Activated CD4-positive, alpha-beta memory T cell treated with anti-CD3 and anti-CD28 coated beads, Interleukin-2, amount 10 ng/mL, durations not matched to agents 7 days and 5 days (primary cell): ENCODE results near the gene ITGB7. TPM values are rescaled to one million over a fixed set of nuclear protein-coding genes. Genes with fewer than 3 reads are reported as not detected.

Source experiments
- CTCF ChIA-PET: fragments of 350-600 bp; sonication (Branson Sonifier 250); formaldehyde crosslinking; loops from one replicate; lab custom pipeline; 2021; ENCODE audit warnings: antibody characterized with exemption, inconsistent platforms; lab: Charles Lee
- POLR2A ChIA-PET: fragments of 350-600 bp; sonication (Branson Sonifier 250); formaldehyde crosslinking; loops from one replicate; lab custom pipeline; 2021; ENCODE audit warnings: antibody characterized with exemption; lab: Charles Lee
- DNase-seq: peaks from one replicate; pipeline ENCODE4 v3.0.0-alpha.2; 2020
- H3K27ac Mint-ChIP-seq: one replicate; pipeline ENCODE4 v1.8.0; 2021; ENCODE audit warnings: mild to moderate bottlenecking, mixed read lengths
- H3K27me3 Mint-ChIP-seq: one replicate; pipeline ENCODE4 v1.8.0; 2021; ENCODE audit warnings: mixed read lengths
- H3K36me3 Mint-ChIP-seq: one replicate; pipeline ENCODE4 v1.8.0; 2021; ENCODE audit warnings: low read depth, mixed read lengths
- H3K4me1 Mint-ChIP-seq: one replicate; pipeline ENCODE4 v1.8.0; 2021; ENCODE audit warnings: mixed read lengths
- H3K4me3 Mint-ChIP-seq: one replicate; pipeline ENCODE4 v1.8.0; 2021; ENCODE audit warnings: mild to moderate bottlenecking, mixed read lengths
- H3K9me3 Mint-ChIP-seq: one replicate; pipeline ENCODE4 v1.8.0; 2021; ENCODE audit warnings: mixed read lengths
- total RNA-seq, 2 experiments: library from RNA; stranded (reverse); gene quantifications; one replicate each; pipeline ENCODE4 v1.2.3, GENCODE V29; 2021

Gene ITGB7
- total RNA-seq, 2 experiments from 2014 or later, result 780 to 786 TPM

DNA sequence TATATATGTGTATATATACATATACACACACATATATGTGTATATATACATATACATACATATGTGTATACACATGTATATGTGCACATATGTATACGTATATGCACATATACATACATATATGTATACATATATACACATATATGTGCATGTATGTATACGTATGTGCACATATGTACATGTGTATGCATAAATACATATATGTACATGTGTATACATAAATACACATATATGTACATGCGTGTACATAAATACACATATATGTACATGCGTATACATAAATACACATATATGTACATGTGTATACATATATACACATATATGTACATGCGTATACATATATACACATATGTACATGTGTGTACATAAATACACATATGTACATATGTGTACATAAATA lies 59.9 kb downstream of the ITGB7 start:
- Mint-ChIP-seq H3K27ac (no peak overlapping the region), H3K27me3 (peaks cover 8% of the 10 kb centered on the region), H3K9me3 (no peaks in the 10 kb centered on the region), H3K4me1 (no peaks in the 10 kb centered on the region), H3K4me3 (no peak overlapping the region), H3K36me3 (no peaks in the 10 kb centered on the region)
- POLR2A ChIA-PET, result no interaction called here
- CTCF ChIA-PET, result interaction anchor here (0.7 kb wide), 1 partner anchor 82 kb away, joined by 3 read pairs; no protein-coding TSS in a partner anchor
- no peak for DNase-seq

DNA sequence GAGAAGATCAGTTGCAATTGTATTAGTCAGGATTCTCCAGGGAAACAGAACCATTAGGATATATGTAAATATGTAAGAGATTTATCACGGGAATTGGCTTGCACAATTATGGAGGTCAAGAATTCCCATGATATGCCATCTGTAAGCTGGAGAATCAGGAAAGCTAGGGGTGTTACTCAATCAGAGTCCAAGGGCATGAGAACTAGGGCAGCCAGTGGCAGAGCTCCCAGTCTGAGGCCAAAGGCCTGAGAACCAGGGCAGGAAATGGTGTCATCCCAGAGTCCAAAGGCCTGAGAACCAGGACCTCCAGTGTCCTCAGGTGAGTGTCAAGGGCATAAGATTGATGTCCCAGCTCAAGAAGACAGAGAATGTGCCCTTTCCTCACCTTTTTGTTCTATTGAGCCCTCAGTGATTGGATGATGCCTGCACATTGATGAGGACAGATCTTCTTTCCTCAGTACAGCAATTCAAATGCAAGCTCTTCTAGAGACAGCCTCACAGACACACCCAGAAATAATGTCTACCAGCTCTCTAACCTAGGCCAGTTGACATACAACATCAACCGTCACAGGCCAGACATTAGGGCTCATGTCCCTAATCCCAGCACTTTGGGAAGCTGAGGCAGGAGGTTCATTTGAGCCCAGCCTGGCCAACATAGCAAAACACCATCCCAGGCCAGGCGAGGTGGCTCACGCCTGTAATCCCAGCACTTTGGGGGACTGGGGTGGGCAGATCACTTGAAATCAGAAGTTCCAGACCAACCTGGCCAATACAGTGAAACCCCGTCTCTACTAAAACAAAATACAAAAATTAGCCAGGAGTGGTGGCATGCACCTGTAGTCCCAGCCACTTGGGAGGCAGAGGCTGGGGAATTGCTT lies 61.4 kb downstream of the ITGB7 start:
- no peaks in the 10 kb centered on the region for H3K4me1 Mint-ChIP-seq
- DNase-seq, result no peak
- no peaks in the 10 kb centered on the region for H3K9me3 Mint-ChIP-seq
- H3K36me3 Mint-ChIP-seq, result no peaks in the 10 kb centered on the region
- POLR2A ChIA-PET, result no interaction called here
- no peak overlapping the region for H3K27ac Mint-ChIP-seq
- CTCF ChIA-PET, result no interaction called here
- H3K4me3 Mint-ChIP-seq, result no peak overlapping the region
- peaks cover 8% of the 10 kb centered on the region for H3K27me3 Mint-ChIP-seq

DNA sequence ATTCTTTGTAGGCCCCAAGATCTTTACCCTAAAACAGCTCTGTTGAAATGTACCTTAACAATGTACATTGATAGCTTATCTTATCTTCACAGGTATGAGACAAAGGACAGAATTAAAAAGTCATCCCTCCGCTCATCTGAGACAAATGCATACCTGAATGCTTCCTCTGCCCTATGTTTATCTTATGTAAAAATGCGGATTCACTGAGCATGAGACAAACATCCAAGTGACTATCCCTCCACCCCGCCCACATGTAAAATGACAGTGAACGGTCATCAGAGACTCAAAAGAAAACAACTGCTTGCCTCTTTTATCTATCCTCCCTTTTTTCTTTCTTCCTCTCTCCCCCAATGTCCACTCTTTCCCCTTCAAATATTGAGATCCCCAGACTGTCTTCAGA lies 63.7 kb downstream of the ITGB7 start:
- DNase-seq, result no peak
- CTCF ChIA-PET, result interaction anchor here (0.6 kb wide), 3 partner anchors 12 to 136 kb away, joined by 3 to 5 read pairs (median 3); no protein-coding TSS in a partner anchor
- Mint-ChIP-seq H3K27ac (no peak overlapping the region), H3K27me3 (peaks cover 8% of the 10 kb centered on the region), H3K4me3 (no peak overlapping the region), H3K4me1 (no peaks in the 10 kb centered on the region), H3K36me3 (no peaks in the 10 kb centered on the region), H3K9me3 (peaks cover 9% of the 10 kb centered on the region)
- POLR2A ChIA-PET, result no interaction called here

Other genes with a start within 250 kb of the ITGB7 start
- 100 to 1,000 TPM; 303 to 311 TPM for gene EIF4B, start 200.8 kb downstream of the ITGB7 start, total RNA-seq
- under 1 TPM; 0.78 to 0.83 TPM for gene TNS2, start 157.2 kb downstream of the ITGB7 start, total RNA-seq
- gene SPRYD3, start 127.9 kb downstream of the ITGB7 start, total RNA-seq, result 10 to 100 TPM; 31.2 to 31.3 TPM
- 1 to 10 TPM in 1 of 2 experiments, under 1 TPM in 1; 0.38 to 1.2 TPM for gene IGFBP6, start 109.6 kb downstream of the ITGB7 start, total RNA-seq
- gene SOAT2, start 103.8 kb downstream of the ITGB7 start, total RNA-seq, result 1 to 10 TPM; 1.4 to 1.5 TPM
- gene ZNF740, start 26.5 kb downstream of the ITGB7 start, total RNA-seq, result 10 to 100 TPM; 33.7 to 45.5 TPM
- gene CSAD, start 26.3 kb downstream of the ITGB7 start, total RNA-seq, result 10 to 100 TPM; 28.6 to 31.0 TPM
- 10 to 100 TPM; 46.1 to 47.4 TPM for gene RARG, start 25.0 kb upstream of the ITGB7 start, total RNA-seq
- 10 to 100 TPM; 88.4 to 90.2 TPM for gene ESPL1, start 61.0 kb upstream of the ITGB7 start, total RNA-seq
- 100 to 1,000 TPM; 300 to 301 TPM for gene PFDN5, start 88.3 kb upstream of the ITGB7 start, total RNA-seq
- 10 to 100 TPM; 49.0 to 53.7 TPM for gene MYG1, start 92.4 kb upstream of the ITGB7 start, total RNA-seq
- gene AAAS, start 114.4 kb upstream of the ITGB7 start, total RNA-seq, result 10 to 100 TPM; 63.2 to 63.8 TPM
- not detected for gene SP7, start 129.1 kb upstream of the ITGB7 start, total RNA-seq
- gene SP1, start 172.9 kb upstream of the ITGB7 start, total RNA-seq, result 10 to 100 TPM; 77.1 to 85.6 TPM
- gene AMHR2, start 216.6 kb upstream of the ITGB7 start, total RNA-seq, result not detected
- gene PRR13, start 234.5 kb upstream of the ITGB7 start, total RNA-seq, result 100 to 1,000 TPM; 242 to 246 TPM
- gene PCBP2, start 244.9 kb upstream of the ITGB7 start, total RNA-seq, result 100 to 1,000 TPM; 738 to 756 TPM